Esophagus squamous epithelium (tissue), 4 donors: ENCODE measurements around the gene CLMP.

Experiments used
- CTCF ChIP-seq, 6 experiments: fragments of 450-650 bp in 4 of 6; fragments of 200-600 bp in 2 of 6; sonication (generic) in 2 of 6; IDR thresholded peaks; one replicate each; pipeline ENCODE4 v1.5.1; 2016 to 2019; ENCODE audit warnings: antibody characterized with exemption in 6 of 6, mild to moderate bottlenecking in 4 of 6, moderate library complexity in 4 of 6
- POLR2A ChIP-seq, 4 donors: fragments of 450-650 bp; IDR thresholded peaks; one replicate each; pipeline ENCODE4 v1.6.1; 2017; ENCODE audit warnings: antibody characterized with exemption in 4 of 4, mild to moderate bottlenecking in 4 of 4, moderate library complexity in 3 of 4

- TF ChIP-seq CTCF (IDR thresholded peaks at IDR 0.05) (no peak), POLR2A (IDR thresholded peaks at IDR 0.05) (no peak)
Measured at GRCh38 chr11:123161376-123162030, 33.5 kb downstream of the CLMP start.
